OCI-LY3 (cell line): ENCODE data around the gene FDXACB1.

Experiments used
- EZH2phosphoT487 ChIP-seq: fragments of 200-600 bp; shearing (Covaris generic); IDR thresholded peaks from 2 replicates; pipeline ENCODE4 v1.6.1; 2018; ENCODE audit warnings: antibody characterized with exemption, mixed run types, low read depth
- TF ChIP-seq, protein P1 (sequence below): fragments of 200-600, 300-600 bp; sonication (generic); IDR thresholded peaks from 2 replicates; pipeline ENCODE4 v1.5.1; 2014; ENCODE audit warnings: antibody characterized with exemption, low read length, low read depth

DNA sequence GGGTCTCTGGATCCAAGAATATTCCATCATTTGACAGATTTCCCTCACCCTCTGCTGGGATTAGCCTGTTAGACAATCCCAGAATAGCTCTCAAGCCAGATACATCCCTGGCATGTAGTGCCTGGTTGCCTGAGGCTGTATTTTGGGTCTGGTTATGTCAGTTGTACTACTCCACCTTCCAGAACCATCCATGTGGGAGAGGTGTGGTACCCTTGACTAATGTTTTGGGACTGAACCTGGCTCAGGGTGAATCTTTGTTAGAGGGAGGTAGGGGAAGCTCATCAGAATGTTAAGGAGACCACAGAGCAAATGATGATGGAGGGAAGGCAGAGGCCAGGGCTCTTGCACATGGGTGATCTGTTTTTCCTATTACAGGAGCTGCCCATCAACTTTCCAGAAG, 45.0 kb upstream of the FDXACB1 start:
- TF ChIP-seq, protein P1, sequence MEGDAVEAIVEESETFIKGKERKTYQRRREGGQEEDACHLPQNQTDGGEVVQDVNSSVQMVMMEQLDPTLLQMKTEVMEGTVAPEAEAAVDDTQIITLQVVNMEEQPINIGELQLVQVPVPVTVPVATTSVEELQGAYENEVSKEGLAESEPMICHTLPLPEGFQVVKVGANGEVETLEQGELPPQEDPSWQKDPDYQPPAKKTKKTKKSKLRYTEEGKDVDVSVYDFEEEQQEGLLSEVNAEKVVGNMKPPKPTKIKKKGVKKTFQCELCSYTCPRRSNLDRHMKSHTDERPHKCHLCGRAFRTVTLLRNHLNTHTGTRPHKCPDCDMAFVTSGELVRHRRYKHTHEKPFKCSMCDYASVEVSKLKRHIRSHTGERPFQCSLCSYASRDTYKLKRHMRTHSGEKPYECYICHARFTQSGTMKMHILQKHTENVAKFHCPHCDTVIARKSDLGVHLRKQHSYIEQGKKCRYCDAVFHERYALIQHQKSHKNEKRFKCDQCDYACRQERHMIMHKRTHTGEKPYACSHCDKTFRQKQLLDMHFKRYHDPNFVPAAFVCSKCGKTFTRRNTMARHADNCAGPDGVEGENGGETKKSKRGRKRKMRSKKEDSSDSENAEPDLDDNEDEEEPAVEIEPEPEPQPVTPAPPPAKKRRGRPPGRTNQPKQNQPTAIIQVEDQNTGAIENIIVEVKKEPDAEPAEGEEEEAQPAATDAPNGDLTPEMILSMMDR = no peak
- no peak for TF ChIP-seq EZH2phosphoT487
